Hippocampal formation (tissue), 2 donors: ENCODE measurements around the gene NRAS.

Source experiments
- DNase-seq, 2 donors: peaks; one replicate each; lab custom pipeline; 2025; lab: John Stamatoyannopoulos, UW

Gene NRAS

DNA sequence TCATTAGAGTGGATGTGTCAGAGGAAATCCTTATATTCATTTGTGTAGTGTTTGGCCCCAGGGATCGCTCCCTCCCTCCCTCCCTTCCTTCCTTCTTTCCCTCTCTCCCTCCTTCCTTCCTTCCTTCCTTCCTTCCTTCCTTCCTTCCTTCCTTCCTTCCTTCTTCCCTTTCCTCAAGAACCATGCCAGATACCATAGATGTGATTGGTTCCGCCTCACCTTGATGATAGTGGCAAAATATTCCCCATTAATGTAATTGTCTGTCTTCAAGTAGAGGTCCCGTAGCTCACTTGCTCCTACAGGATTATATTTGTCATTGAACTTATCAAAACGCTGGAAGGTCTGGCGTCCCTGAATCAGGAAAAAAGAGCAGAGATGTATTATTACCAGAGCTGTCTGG, 38.9 kb downstream of the NRAS start:
- no peak for DNase-seq

- no peak for DNase-seq
Observed at GRCh38 chr1:114676115-114676514, 40.5 kb downstream of the NRAS start.

DNA sequence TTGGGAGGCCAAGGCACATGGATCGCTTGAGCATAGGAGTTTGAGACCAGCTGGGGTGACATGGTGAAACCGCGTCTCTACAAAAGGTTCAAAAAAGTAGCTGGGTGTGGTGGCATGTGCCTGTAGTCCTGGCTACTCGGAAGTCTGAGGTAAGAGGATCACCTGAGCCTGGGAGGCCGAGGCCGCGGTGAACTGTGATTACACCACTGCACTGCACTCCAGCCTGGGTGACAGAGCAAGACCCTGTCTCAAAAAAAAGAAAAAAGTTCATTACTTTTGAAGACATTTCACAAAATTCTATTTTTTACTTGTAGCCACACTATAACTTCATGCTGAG, 44.7 kb downstream of the NRAS start:
- no peak for DNase-seq

GRCh38 chr1:114671011-114671938, 45.3 kb downstream of the NRAS start:
- DNase-seq, result peak in 1 of 2 donors; percentile 22

- peak; percentile 61 to 85 for DNase-seq
Observed at GRCh38 chr1:114670083-114671010, 46.2 kb downstream of the NRAS start.

- no peak for DNase-seq
Observed at GRCh38 chr1:114669562-114670082, 46.9 kb downstream of the NRAS start, which contains the start of gene DENND2C. TSS of gene DENND2C (minus strand) at chr1:114670049. CDS start at chr1:114625984, 44,065 bp downstream.

- no peak for DNase-seq
Observed at GRCh38 chr1:114668784-114669561, 47.6 kb downstream of the NRAS start.

DNA sequence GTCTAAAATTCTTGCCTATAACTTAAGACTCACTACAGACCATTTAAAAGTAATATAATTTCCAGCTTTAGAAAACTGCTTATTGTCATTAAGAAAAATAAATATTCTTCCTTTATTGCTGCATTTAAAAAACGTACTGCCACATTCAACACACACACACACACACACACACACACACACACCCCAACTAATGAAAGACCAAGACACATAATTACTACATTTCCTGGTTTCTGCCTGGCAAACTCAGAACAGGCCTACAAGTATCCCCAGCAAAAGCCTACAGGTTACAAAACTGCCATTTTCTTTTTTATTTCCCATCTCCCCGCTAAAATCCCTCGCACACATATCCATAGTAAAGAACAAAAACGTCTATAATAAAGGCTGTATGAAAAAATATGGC, 48.2 kb downstream of the NRAS start:
- no peak for DNase-seq

DNA sequence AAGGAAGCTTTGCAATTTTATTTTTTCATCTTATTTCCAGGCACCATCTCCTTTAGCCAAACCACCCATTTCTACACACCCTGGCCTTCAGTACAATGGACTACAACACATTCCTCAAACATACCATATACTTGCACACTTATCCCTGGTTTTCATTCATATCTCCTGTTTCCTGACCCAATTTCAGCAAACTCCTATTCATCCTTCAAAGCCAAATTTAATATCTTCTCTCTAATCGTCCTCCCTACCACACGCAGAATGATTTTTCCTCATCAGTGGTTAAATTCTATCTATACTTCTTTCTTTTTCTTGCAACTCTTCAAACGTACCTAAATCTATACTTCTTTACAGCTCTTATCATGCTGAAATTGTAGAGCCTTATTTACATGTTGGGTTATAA, 49.6 kb downstream of the NRAS start:
- DNase-seq, result no peak

DNA sequence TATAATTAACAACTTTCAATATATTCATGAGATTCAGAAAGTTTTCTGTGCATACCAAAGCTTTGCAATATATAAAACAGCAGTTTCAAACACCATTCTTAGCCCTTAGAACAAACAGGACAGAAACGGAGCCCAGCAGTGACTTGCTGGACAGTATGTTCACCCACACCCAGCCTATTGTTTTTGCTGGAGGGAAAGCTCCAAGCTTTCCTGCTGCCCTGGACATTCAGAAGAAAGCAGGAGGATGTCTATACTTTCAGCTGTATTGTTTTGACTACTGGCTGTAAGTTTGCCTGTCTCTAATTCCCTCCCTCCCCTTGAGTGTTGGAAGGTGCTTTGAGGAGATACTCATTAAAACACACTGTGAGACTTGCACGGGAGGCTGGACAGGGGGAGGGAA, 56.3 kb downstream of the NRAS start:
- DNase-seq, result no peak
